Measurements from ENCODE around the gene TP73.

DNA sequence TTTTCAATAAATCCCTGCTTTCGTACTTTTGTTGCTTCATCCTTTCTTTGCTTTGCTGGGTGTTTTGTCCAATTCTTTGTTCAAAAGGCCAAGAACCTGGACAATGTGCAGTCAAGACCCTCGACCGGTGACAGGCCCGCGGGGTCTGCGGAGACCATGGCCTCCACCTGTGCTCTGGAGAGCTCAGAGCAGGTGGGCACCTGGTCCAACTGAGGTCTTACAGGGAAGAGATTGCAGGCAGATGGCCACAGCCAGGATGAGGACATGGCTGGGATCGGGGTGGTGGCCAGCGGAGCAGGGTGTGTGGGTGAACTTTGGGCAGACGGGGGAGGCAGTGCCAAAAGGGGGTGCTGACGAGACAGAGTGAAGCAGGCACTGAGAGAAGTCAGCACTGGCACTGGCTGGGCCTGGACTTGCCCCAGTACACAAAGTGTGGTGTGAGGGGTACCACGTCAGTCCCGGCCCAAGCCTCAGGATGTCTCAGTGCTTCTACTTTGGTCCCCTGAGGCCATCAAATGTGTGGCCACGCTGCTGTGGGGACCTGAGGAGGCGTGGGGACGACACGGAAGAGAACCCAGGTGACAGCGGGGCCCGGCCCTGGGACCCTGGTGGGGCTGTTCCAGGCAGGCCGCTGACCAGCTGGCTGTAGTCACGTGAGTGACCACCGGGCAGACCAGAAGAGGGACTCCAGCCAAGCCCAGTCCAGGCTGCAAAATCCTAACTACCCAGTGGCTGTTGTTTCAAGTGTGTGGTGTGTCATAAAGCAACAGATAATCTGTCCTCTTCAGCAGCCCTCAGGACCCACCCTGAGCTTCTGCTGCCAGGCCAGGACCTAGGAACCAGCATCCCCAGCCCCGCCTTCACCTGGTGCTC lies 89.5 kb downstream of the TP73 start:
- TF ChIP-seq CTCF (conservative IDR thresholded peaks at IDR 0.05; ENCODE audit: low read depth, low read length) (no peak), EZH2 (IDR thresholded peaks at IDR 0.05; ENCODE audit: borderline replicate concordance, low read depth, low read length, poor library complexity, severe bottlenecking) (no peak)

All from A673 (cell line).